SU-DHL-6 (cell line): ENCODE measurements around the gene CST6.

Experiments used
- H2AFZ ChIP-seq: fragments of 200-600 bp; sonication (generic); 2 replicates; pipeline ENCODE4 v1.6.1; 2014; ENCODE audit warnings: low read depth, mild to moderate bottlenecking, moderate library complexity, mixed read lengths, antibody characterized with exemption, low read length; ENCODE audit not compliant: severe bottlenecking
- H3F3A ChIP-seq: fragments of 200-600 bp; shearing (Covaris generic); 2 replicates; pipeline ENCODE4 v1.6.0; 2016; ENCODE audit warnings: antibody characterized with exemption, mild to moderate bottlenecking; ENCODE audit not compliant: insufficient read depth
- H3K27ac ChIP-seq: fragments of 200-600 bp; sonication (generic); 2 replicates; pipeline ENCODE4 v1.5.1; 2016; ENCODE audit warnings: low read depth, mild to moderate bottlenecking, low read length, moderate library complexity, mixed read lengths
- H3K27me3 ChIP-seq: fragments of 200-600 bp; sonication (generic), shearing (Covaris generic); 2 replicates; pipeline ENCODE4 v1.6.0; 2014; ENCODE audit warnings: mild to moderate bottlenecking, low read length
- H3K36me3 ChIP-seq: fragments of 200-600 bp; sonication (generic); 2 replicates; pipeline ENCODE4 v1.6.1; 2014; ENCODE audit warnings: mild to moderate bottlenecking, low read length, mixed read lengths
- H3K4me2 ChIP-seq: fragments of 300-600, 200-600 bp; shearing (Covaris generic), sonication (generic); 2 replicates; pipeline ENCODE4 v1.6.0; 2014; ENCODE audit warnings: low read length, low read depth, mild to moderate bottlenecking; ENCODE audit not compliant: poor library complexity, severe bottlenecking
- H3K4me3 ChIP-seq: fragments of 200-600 bp; sonication (generic); 2 replicates; pipeline ENCODE4 v1.5.1; 2014; ENCODE audit warnings: antibody characterized with exemption, low read length, mild to moderate bottlenecking, mixed read lengths; ENCODE audit not compliant: insufficient read depth, poor library complexity, severe bottlenecking
- H3K79me2 ChIP-seq: fragments of 200-600 bp; sonication (generic); 2 replicates; pipeline ENCODE4 v1.6.1; 2014; ENCODE audit warnings: mild to moderate bottlenecking, low read length, moderate library complexity; ENCODE audit not compliant: insufficient read depth
- H3K9ac ChIP-seq: fragments of 200-600 bp; sonication (generic); 2 replicates; pipeline ENCODE4 v1.7.0; 2014; ENCODE audit warnings: mild to moderate bottlenecking, low read length
- H3K9me2 ChIP-seq: fragments of 200-600 bp; sonication (generic); replicated peaks from 2 replicates; pipeline ENCODE4 v1.6.1; 2014; ENCODE audit warnings: low read length; ENCODE audit not compliant: insufficient read depth
- H3K9me3 ChIP-seq: fragments of 200-600 bp; sonication (generic); 2 replicates; pipeline ENCODE4 v1.6.1; 2014; ENCODE audit warnings: low read length, mixed read lengths; ENCODE audit not compliant: insufficient read depth
- H4K20me1 ChIP-seq: fragments of 200-600 bp; sonication (generic); 2 replicates; pipeline ENCODE4 v1.6.1; 2014; ENCODE audit warnings: low read depth, mild to moderate bottlenecking, antibody characterized with exemption, low read length, moderate library complexity, mixed read lengths
- EZH2phosphoT487 ChIP-seq: fragments of 200-600 bp; sonication (generic), shearing (Covaris generic); conservative IDR thresholded peaks from 2 replicates; pipeline ENCODE4 v1.6.1; 2018; ENCODE audit warnings: mild to moderate bottlenecking, antibody characterized with exemption, low read length, moderate library complexity, mixed read lengths
- TF ChIP-seq, protein P1 (sequence below): fragments of 200-600 bp; sonication (generic); IDR thresholded peaks from one replicate; pipeline ENCODE4 v1.5.1; 2017; ENCODE audit warnings: antibody characterized with exemption, mild to moderate bottlenecking, low read length, moderate library complexity; ENCODE audit not compliant: insufficient read depth, poor library complexity, severe bottlenecking

The CST6 gene

DNA sequence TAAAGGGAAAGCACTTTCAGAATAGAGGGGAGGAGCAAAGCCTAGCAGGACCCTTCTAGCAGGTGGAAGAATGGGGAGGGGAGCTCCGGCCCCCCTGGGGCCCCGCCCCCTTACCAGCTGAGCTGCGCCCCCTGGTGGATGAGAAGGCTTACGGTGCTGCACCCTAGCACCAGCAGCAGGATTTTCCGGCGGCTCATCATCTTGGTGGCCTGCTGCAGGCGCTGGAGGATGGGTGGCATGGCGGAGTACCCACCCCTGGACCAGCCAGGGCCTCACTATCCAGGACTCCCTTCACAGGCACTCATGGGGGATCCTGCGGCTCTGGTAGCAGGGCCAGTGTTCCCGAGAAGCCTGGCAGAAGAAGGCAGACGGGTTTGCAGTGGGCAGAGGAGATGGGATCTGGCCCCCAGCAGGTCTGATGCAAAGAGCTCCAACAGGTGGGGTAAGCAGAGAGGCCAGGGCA, 33.4 kb downstream of the CST6 start:
- Histone ChIP-seq H3K4me3 (no peak overlapping the region), H3F3A (no peaks in the 10 kb centered on the region), H3K27ac (no peak overlapping the region), H3K36me3 (no peaks in the 10 kb centered on the region), H3K9me3 (no peaks in the 10 kb centered on the region), H3K27me3 (no peaks in the 10 kb centered on the region), H4K20me1 (no peaks in the 10 kb centered on the region), H3K4me2 (peak overlapping the region; percentile 51), H3K9ac (peak overlapping the region; percentile 15; the same call in 1 of the 2 replicates), H2AFZ (peak overlapping the region; percentile 40), H3K9me2 (no peaks in the 10 kb centered on the region), H3K79me2 (no peaks in the 10 kb centered on the region)
- TF ChIP-seq, protein P1, sequence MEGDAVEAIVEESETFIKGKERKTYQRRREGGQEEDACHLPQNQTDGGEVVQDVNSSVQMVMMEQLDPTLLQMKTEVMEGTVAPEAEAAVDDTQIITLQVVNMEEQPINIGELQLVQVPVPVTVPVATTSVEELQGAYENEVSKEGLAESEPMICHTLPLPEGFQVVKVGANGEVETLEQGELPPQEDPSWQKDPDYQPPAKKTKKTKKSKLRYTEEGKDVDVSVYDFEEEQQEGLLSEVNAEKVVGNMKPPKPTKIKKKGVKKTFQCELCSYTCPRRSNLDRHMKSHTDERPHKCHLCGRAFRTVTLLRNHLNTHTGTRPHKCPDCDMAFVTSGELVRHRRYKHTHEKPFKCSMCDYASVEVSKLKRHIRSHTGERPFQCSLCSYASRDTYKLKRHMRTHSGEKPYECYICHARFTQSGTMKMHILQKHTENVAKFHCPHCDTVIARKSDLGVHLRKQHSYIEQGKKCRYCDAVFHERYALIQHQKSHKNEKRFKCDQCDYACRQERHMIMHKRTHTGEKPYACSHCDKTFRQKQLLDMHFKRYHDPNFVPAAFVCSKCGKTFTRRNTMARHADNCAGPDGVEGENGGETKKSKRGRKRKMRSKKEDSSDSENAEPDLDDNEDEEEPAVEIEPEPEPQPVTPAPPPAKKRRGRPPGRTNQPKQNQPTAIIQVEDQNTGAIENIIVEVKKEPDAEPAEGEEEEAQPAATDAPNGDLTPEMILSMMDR: peak; percentile 86
- TF ChIP-seq EZH2phosphoT487: no peak

DNA sequence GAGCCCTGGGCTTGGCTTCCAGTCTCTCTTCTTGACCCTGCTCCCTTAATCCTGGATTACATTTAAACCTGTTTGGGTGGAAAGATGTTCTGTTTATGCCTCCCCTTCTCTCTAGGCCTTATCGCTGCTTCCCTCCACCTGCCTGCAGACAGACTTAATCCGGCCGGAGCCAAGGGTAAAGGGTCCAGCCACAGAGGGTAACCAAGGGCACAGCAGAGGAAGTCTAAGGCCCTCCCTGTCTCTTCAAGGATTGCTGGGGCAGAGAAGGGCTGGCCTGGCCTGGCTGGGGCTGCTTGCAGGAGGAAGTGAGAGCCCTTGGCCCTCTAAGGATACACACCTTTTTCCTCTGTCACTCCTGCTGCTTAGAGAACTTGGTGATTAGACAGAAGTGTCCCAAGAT, 35.1 kb downstream of the CST6 start:
- Histone ChIP-seq H3F3A (no peaks in the 10 kb centered on the region), H3K27ac (no peak overlapping the region), H3K36me3 (no peaks in the 10 kb centered on the region), H3K9me3 (no peaks in the 10 kb centered on the region), H3K9ac (no peak overlapping the region), H3K4me3 (no peak overlapping the region), H3K4me2 (no peak overlapping the region), H3K9me2 (no peaks in the 10 kb centered on the region), H3K27me3 (no peaks in the 10 kb centered on the region), H3K79me2 (no peaks in the 10 kb centered on the region), H2AFZ (no peak overlapping the region), H4K20me1 (no peaks in the 10 kb centered on the region)
- TF ChIP-seq, protein P1: no peak
- TF ChIP-seq EZH2phosphoT487: no peak

DNA sequence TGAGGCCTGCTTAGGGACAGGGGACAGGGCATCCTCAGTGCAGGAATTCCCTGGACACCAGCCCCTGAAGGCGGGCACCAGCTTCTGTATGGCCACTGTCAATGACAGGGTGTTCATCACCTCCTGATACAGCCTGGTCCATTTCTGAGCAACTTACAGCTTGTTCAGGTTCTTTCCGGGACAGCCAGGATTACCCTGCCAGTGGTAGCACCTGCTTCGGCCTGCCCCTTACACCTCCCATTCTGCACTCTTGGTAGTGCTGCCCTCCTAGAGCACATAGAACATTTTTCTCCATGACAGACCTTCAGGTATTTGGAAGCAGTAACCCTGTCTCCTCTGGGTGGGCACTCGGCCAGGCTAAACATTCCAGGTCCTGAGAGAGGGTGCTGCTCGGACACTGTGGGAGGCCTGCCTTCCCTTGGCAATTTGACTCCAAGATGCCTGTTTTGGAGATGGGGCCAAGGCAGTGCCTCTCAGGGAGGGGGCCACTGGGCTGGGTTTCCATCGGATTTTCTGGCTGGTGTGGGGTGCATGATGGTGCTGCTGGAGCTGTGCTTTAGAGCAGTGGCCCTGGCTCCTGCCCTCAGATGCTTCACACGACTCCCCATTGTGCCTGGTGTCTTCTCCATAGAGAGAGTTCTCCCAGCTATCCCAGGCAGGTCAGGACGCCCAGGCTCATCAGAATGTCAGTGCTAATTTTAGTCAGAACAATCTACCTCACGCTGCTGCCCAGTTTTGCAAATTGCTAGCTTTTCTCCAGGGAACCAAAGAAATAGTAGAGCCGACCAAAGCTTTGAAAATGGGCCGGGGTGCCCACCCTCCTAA, 35.9 kb downstream of the CST6 start:
- no peak overlapping the region for H3K9ac ChIP-seq
- H3K79me2 ChIP-seq: peaks cover 6% of the 10 kb centered on the region
- no peaks in the 10 kb centered on the region for H3K9me2 ChIP-seq
- no peak overlapping the region for H2AFZ ChIP-seq
- H3F3A ChIP-seq: no peaks in the 10 kb centered on the region
- no peaks in the 10 kb centered on the region for H3K27me3 ChIP-seq
- no peaks in the 10 kb centered on the region for H3K36me3 ChIP-seq
- no peak overlapping the region for H3K4me2 ChIP-seq
- TF ChIP-seq, protein P1: no peak
- no peak for TF ChIP-seq EZH2phosphoT487
- H3K4me3 ChIP-seq: no peak overlapping the region
- no peak overlapping the region for H3K27ac ChIP-seq
- H4K20me1 ChIP-seq: no peaks in the 10 kb centered on the region
- no peaks in the 10 kb centered on the region for H3K9me3 ChIP-seq
